Measurements from ENCODE around the gene UBA5. TPM values are rescaled to one million over a fixed set of nuclear protein-coding genes. Genes with fewer than 3 reads are reported as not detected.

UBA5 gene
- total and polyA plus RNA-seq, 9 of the 15 experiments (the other 6 are each of a cell fraction or from before 2014, with no cell fraction given) = 8.1 to 71.1 (median 29.4) TPM

- ChIA-PET POLR2A (no interaction called here), CTCF (ENCODE audit: low intra/inter-chr PET ratio) (interaction anchor here (0.6 kb wide), 1 partner anchor 1199 kb away, joined by 5 read pairs; no protein-coding TSS in a partner anchor)
- Histone ChIP-seq H3K9ac (ENCODE audit: insufficient read depth in 1 of 2, low read depth in 2 of 2, low read length in 2 of 2) (no peak overlapping the region), H3K27me3 (ENCODE audit: control insufficient read depth in 2 of 2, insufficient read depth in 2 of 2, low read length in 2 of 2) (no peaks in the 10 kb centered on the region), H3K36me3 (ENCODE audit: control insufficient read depth, insufficient read depth, low read length) (no peaks in the 10 kb centered on the region), H3K9me1 (ENCODE audit: control insufficient read depth, insufficient read depth, low read length) (no peaks in the 10 kb centered on the region), H3K4me1 (replicated peaks in 1 of 2; ENCODE audit: control insufficient read depth in 2 of 2, insufficient read depth in 2 of 2, low read length in 2 of 2) (no peaks in the 10 kb centered on the region), H3K9me3 (replicated peaks; ENCODE audit: control insufficient read depth, insufficient read depth, low read depth, low read length) (no peaks in the 10 kb centered on the region), H4K20me1 (replicated peaks; ENCODE audit: control insufficient read depth, insufficient read depth, low read length) (no peaks in the 10 kb centered on the region), H3K27ac (ENCODE audit: extremely low read depth, low read depth, low read length) (no peak overlapping the region), H3K4me2 (ENCODE audit: insufficient read depth, low read length) (no peak overlapping the region), H3K4me3 (no peak overlapping the region), H3K79me2 (ENCODE audit: control insufficient read depth, insufficient read depth, low read length) (no peaks in the 10 kb centered on the region), H2AFZ (ENCODE audit: low read depth, low read length) (no peak overlapping the region)
- no TSS peak for BruUV-seq (replicated peaks)
- in situ Hi-C loops (cut with MboI) = no loop called here
- DNase-seq (ENCODE audit: extremely low read depth in 1 of 4, low spot score in 3 of 4) (no peak), ATAC-seq (no peak), FAIRE-seq (no peak)
- 66% methylated on average over 5 of the region's 5 CpGs for WGBS (ENCODE audit: insufficient coverage, low coverage, missing lambda C conversion rate)
- intact Hi-C loops (cut with micrococcal nuclease) = no loop called here
- TF ChIP-seq, protein P1, sequence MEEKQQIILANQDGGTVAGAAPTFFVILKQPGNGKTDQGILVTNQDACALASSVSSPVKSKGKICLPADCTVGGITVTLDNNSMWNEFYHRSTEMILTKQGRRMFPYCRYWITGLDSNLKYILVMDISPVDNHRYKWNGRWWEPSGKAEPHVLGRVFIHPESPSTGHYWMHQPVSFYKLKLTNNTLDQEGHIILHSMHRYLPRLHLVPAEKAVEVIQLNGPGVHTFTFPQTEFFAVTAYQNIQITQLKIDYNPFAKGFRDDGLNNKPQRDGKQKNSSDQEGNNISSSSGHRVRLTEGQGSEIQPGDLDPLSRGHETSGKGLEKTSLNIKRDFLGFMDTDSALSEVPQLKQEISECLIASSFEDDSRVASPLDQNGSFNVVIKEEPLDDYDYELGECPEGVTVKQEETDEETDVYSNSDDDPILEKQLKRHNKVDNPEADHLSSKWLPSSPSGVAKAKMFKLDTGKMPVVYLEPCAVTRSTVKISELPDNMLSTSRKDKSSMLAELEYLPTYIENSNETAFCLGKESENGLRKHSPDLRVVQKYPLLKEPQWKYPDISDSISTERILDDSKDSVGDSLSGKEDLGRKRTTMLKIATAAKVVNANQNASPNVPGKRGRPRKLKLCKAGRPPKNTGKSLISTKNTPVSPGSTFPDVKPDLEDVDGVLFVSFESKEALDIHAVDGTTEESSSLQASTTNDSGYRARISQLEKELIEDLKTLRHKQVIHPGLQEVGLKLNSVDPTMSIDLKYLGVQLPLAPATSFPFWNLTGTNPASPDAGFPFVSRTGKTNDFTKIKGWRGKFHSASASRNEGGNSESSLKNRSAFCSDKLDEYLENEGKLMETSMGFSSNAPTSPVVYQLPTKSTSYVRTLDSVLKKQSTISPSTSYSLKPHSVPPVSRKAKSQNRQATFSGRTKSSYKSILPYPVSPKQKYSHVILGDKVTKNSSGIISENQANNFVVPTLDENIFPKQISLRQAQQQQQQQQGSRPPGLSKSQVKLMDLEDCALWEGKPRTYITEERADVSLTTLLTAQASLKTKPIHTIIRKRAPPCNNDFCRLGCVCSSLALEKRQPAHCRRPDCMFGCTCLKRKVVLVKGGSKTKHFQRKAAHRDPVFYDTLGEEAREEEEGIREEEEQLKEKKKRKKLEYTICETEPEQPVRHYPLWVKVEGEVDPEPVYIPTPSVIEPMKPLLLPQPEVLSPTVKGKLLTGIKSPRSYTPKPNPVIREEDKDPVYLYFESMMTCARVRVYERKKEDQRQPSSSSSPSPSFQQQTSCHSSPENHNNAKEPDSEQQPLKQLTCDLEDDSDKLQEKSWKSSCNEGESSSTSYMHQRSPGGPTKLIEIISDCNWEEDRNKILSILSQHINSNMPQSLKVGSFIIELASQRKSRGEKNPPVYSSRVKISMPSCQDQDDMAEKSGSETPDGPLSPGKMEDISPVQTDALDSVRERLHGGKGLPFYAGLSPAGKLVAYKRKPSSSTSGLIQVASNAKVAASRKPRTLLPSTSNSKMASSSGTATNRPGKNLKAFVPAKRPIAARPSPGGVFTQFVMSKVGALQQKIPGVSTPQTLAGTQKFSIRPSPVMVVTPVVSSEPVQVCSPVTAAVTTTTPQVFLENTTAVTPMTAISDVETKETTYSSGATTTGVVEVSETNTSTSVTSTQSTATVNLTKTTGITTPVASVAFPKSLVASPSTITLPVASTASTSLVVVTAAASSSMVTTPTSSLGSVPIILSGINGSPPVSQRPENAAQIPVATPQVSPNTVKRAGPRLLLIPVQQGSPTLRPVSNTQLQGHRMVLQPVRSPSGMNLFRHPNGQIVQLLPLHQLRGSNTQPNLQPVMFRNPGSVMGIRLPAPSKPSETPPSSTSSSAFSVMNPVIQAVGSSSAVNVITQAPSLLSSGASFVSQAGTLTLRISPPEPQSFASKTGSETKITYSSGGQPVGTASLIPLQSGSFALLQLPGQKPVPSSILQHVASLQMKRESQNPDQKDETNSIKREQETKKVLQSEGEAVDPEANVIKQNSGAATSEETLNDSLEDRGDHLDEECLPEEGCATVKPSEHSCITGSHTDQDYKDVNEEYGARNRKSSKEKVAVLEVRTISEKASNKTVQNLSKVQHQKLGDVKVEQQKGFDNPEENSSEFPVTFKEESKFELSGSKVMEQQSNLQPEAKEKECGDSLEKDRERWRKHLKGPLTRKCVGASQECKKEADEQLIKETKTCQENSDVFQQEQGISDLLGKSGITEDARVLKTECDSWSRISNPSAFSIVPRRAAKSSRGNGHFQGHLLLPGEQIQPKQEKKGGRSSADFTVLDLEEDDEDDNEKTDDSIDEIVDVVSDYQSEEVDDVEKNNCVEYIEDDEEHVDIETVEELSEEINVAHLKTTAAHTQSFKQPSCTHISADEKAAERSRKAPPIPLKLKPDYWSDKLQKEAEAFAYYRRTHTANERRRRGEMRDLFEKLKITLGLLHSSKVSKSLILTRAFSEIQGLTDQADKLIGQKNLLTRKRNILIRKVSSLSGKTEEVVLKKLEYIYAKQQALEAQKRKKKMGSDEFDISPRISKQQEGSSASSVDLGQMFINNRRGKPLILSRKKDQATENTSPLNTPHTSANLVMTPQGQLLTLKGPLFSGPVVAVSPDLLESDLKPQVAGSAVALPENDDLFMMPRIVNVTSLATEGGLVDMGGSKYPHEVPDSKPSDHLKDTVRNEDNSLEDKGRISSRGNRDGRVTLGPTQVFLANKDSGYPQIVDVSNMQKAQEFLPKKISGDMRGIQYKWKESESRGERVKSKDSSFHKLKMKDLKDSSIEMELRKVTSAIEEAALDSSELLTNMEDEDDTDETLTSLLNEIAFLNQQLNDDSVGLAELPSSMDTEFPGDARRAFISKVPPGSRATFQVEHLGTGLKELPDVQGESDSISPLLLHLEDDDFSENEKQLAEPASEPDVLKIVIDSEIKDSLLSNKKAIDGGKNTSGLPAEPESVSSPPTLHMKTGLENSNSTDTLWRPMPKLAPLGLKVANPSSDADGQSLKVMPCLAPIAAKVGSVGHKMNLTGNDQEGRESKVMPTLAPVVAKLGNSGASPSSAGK (IDR thresholded peaks at IDR 0.05) = no peak
- no peak for TF ChIP-seq HOXB6 (CRISPR knock-in tag; IDR thresholded peaks at IDR 0.05; ENCODE audit: borderline replicate concordance)
- no peak for TF ChIP-seq MTA2 (IDR thresholded peaks at IDR 0.05; ENCODE audit: low read depth)
- TF ChIP-seq E2F1 (CRISPR knock-in tag; IDR thresholded peaks at IDR 0.05) = no peak
- no peak for TF ChIP-seq LEF1 (IDR thresholded peaks at IDR 0.05)
- no peak for TF ChIP-seq EP300 (IDR thresholded peaks at IDR 0.05; ENCODE audit: low read length)
- TF ChIP-seq CREB1 (IDR thresholded peaks at IDR 0.05) = no peak
- TF ChIP-seq CREB1 (CRISPR knock-in tag; IDR thresholded peaks at IDR 0.05) = no peak
- TF ChIP-seq XRCC3 (IDR thresholded peaks at IDR 0.05) = no peak
- TF ChIP-seq KLF10 (CRISPR knock-in tag; IDR thresholded peaks at IDR 0.05) = no peak
- no peak for TF ChIP-seq PYGO2 (tag; IDR thresholded peaks at IDR 0.05)
- no peak for TF ChIP-seq ATF7 (IDR thresholded peaks at IDR 0.05)
- TF ChIP-seq RBM17 (IDR thresholded peaks at IDR 0.05; ENCODE audit: borderline replicate concordance, low read depth, low read length) = no peak
Observed at GRCh38 chr3:132709761-132710160, 49.6 kb downstream of the UBA5 start.

Measured in K562 (cell line).